PC-9 (cell line): ENCODE data around the gene TYK2. TPM values are rescaled to one million over a fixed set of nuclear protein-coding genes. Genes with fewer than 3 reads are reported as not detected.

ENCODE experiments used
- BruUV-seq: library from RNA; stranded (reverse); fragments of 400-500 nt; replicated peaks from 2 replicates; lab custom pipeline; 2021; lab: Mats Ljungman, UMichigan
- CTCF ChIA-PET: fragments of 300-600 bp; sonication (Branson Sonifier 250); formaldehyde crosslinking; loops from one replicate; lab custom pipeline; 2022; ENCODE audit warnings: antibody characterized with exemption; lab: Charles Lee
- POLR2A ChIA-PET: fragments of 300-600 bp; sonication (Branson Sonifier 250); formaldehyde crosslinking; loops from one replicate; lab custom pipeline; 2022; ENCODE audit warnings: antibody characterized with exemption; ENCODE audit not compliant: unreplicated experiment; lab: Charles Lee
- DNase-seq, 2 experiments: peaks; one replicate each; pipeline versions ENCODE4 v3.0.0 to v3.0.0-alpha.2; 2015 to 2022; ENCODE audit warnings: mixed read lengths in 1 of 2
- H2AFZ ChIP-seq: fragments of 200-600 bp; sonication (generic); 2 replicates; pipeline ENCODE4 v1.8.1; 2017; ENCODE audit warnings: antibody characterized with exemption
- H3F3A ChIP-seq: fragments of 200-600 bp; sonication (generic); 2 replicates; pipeline ENCODE4 v1.8.1; 2017; ENCODE audit warnings: antibody characterized with exemption, mild to moderate bottlenecking, low read depth; ENCODE audit not compliant: insufficient read depth
- H3K27ac ChIP-seq: fragments of 200-600 bp; sonication (generic); 2 replicates; pipeline ENCODE4 v1.6.1; 2016; ENCODE audit warnings: mixed run types
- H3K27me3 ChIP-seq: fragments of 200-600 bp; sonication (generic); 2 replicates; pipeline ENCODE4 v1.6.1; 2016; ENCODE audit warnings: low read depth, mixed run types; ENCODE audit not compliant: insufficient read depth
- H3K36me3 ChIP-seq: fragments of 200-600 bp; sonication (generic); 2 replicates; pipeline ENCODE4 v1.6.1; 2016; ENCODE audit warnings: low read depth, mixed run types
- H3K4me1 ChIP-seq: fragments of 200-600 bp; sonication (generic); replicated peaks from 2 replicates; pipeline ENCODE4 v1.6.1; 2016; ENCODE audit warnings: mixed run types; ENCODE audit not compliant: insufficient read depth
- H3K4me2 ChIP-seq: fragments of 200-600 bp; sonication (generic); 2 replicates; pipeline ENCODE4 v1.6.1; 2017; ENCODE audit warnings: mixed run types
- H3K4me3 ChIP-seq: fragments of 200-600 bp; sonication (generic); 2 replicates; pipeline ENCODE4 v1.6.1; 2016; ENCODE audit warnings: mixed run types
- H3K79me2 ChIP-seq: fragments of 200-600 bp; sonication (generic); 2 replicates; pipeline ENCODE4 v1.6.1; 2017; ENCODE audit warnings: low read depth, mixed run types
- H3K9me2 ChIP-seq: fragments of 200-600 bp; sonication (generic); 2 replicates; pipeline ENCODE4 v1.8.1; 2017; ENCODE audit warnings: mild to moderate bottlenecking; ENCODE audit not compliant: insufficient read depth
- H3K9me3 ChIP-seq: fragments of 200-600 bp; sonication (generic); 2 replicates; pipeline ENCODE4 v1.8.1; 2016; ENCODE audit warnings: low read depth; ENCODE audit not compliant: insufficient read depth
- H4K20me1 ChIP-seq: fragments of 200-600 bp; sonication (generic); 2 replicates; pipeline ENCODE4 v1.8.1; 2017; ENCODE audit not compliant: insufficient read depth
- CTCF ChIP-seq: fragments of 200-600 bp; sonication (generic); conservative IDR thresholded peaks from 2 replicates; pipeline ENCODE4 v1.6.1; 2017; ENCODE audit warnings: mixed run types, antibody characterized with exemption, mild to moderate bottlenecking, moderate library complexity
- EZH2 ChIP-seq: fragments of 200-600 bp; sonication (generic); IDR thresholded peaks from 2 replicates; pipeline ENCODE4 v1.8.0; 2017; ENCODE audit warnings: antibody characterized with exemption, low read depth
- intact Hi-C: fragments of 100-400 bp; cut with micrococcal nuclease; formaldehyde crosslinking; loops from one replicate; pipeline ENCODE4 v1.10.0; 2022; ENCODE audit not compliant: unreplicated experiment
- total RNA-seq: library from RNA; stranded (reverse); gene quantifications from 2 replicates; pipeline ENCODE4 v1.2.3, GENCODE V29; 2021

TYK2 gene
- total RNA-seq, 1 experiment from 2014 or later = 102 TPM

- H3K79me2 ChIP-seq = peaks cover 29% of the 10 kb centered on the region
Measured at GRCh38 chr19:10328558-10329429, 51.6 kb downstream of the TYK2 start.

GRCh38 chr19:10327793-10328192, 52.6 kb downstream of the TYK2 start:
- intact Hi-C loops = no loop called here
- Histone ChIP-seq H2AFZ (no peak overlapping the region), H3K27me3 (no peaks in the 10 kb centered on the region), H3K4me2 (no peak overlapping the region), H3K4me1 (peaks cover 10% of the 10 kb centered on the region), H3K9me3 (no peaks in the 10 kb centered on the region), H3K27ac (no peak overlapping the region), H3K9me2 (no peaks in the 10 kb centered on the region), H3K36me3 (peaks cover 42% of the 10 kb centered on the region; the same call in 1 of the 2 replicates), H3F3A (peaks cover 13% of the 10 kb centered on the region; the same call in 1 of the 2 replicates), H3K4me3 (no peak overlapping the region), H4K20me1 (peaks cover 36% of the 10 kb centered on the region), H3K79me2 (peaks cover 26% of the 10 kb centered on the region)
- no peak for TF ChIP-seq EZH2
- no peak for TF ChIP-seq CTCF
- CTCF ChIA-PET = no interaction called here
- DNase-seq = no peak
- POLR2A ChIA-PET = no interaction called here
- BruUV-seq = no TSS peak

More at GRCh38 chr19:10328558-10329429, 51.6 kb downstream of the TYK2 start:
- H3F3A ChIP-seq = peaks cover 13% of the 10 kb centered on the region; the same call in 1 of the 2 replicates
- no peak overlapping the region for H3K4me3 ChIP-seq
- H3K9me3 ChIP-seq = no peaks in the 10 kb centered on the region
- H3K9me2 ChIP-seq = no peaks in the 10 kb centered on the region
- POLR2A ChIA-PET = no interaction called here
- H4K20me1 ChIP-seq = peaks cover 30% of the 10 kb centered on the region
- CTCF ChIA-PET = no interaction called here
- no peak overlapping the region for H2AFZ ChIP-seq
- intact Hi-C loops = no loop called here
- TF ChIP-seq EZH2 (no peak), CTCF (no peak)
- H3K27ac ChIP-seq = no peak overlapping the region
- H3K36me3 ChIP-seq = peaks cover 42% of the 10 kb centered on the region; the same call in 1 of the 2 replicates
- H3K27me3 ChIP-seq = no peaks in the 10 kb centered on the region
- no peak overlapping the region for H3K4me2 ChIP-seq
- peaks cover 10% of the 10 kb centered on the region for H3K4me1 ChIP-seq
- DNase-seq = no peak
- no TSS peak for BruUV-seq

GRCh38 chr19:10325732-10326131, 54.6 kb downstream of the TYK2 start:
- no peaks in the 10 kb centered on the region for H3K9me2 ChIP-seq
- no peak overlapping the region for H3K27ac ChIP-seq
- DNase-seq = no peak
- no peak overlapping the region for H2AFZ ChIP-seq
- no peak overlapping the region for H3K4me3 ChIP-seq
- H3K36me3 ChIP-seq = peaks cover 45% of the 10 kb centered on the region; the same call in 1 of the 2 replicates
- intact Hi-C loops = no loop called here
- no peaks in the 10 kb centered on the region for H3K9me3 ChIP-seq
- ChIA-PET CTCF (interaction anchor here (0.6 to 0.7 kb wide), 2 partner anchors 55 to 521 kb away, joined by 3 read pairs; no protein-coding TSS in a partner anchor), POLR2A (no interaction called here)
- H4K20me1 ChIP-seq = peaks cover 32% of the 10 kb centered on the region
- H3K4me2 ChIP-seq = no peak overlapping the region
- no TSS peak for BruUV-seq
- no peaks in the 10 kb centered on the region for H3K27me3 ChIP-seq
- TF ChIP-seq CTCF = no peak
- TF ChIP-seq EZH2 = no peak
- H3K4me1 ChIP-seq = no peaks in the 10 kb centered on the region
- H3K79me2 ChIP-seq = peaks cover 8% of the 10 kb centered on the region
- H3F3A ChIP-seq = peaks cover 19% of the 10 kb centered on the region; the same call in 1 of the 2 replicates
